NAMALWA (cell line): ENCODE measurements around the gene VDAC2.

Experiments
- DNase-seq: peaks from one replicate; pipeline ENCODE4 v3.0.0-alpha.2; 2015; ENCODE audit warnings: low spot score

VDAC2 gene

DNA sequence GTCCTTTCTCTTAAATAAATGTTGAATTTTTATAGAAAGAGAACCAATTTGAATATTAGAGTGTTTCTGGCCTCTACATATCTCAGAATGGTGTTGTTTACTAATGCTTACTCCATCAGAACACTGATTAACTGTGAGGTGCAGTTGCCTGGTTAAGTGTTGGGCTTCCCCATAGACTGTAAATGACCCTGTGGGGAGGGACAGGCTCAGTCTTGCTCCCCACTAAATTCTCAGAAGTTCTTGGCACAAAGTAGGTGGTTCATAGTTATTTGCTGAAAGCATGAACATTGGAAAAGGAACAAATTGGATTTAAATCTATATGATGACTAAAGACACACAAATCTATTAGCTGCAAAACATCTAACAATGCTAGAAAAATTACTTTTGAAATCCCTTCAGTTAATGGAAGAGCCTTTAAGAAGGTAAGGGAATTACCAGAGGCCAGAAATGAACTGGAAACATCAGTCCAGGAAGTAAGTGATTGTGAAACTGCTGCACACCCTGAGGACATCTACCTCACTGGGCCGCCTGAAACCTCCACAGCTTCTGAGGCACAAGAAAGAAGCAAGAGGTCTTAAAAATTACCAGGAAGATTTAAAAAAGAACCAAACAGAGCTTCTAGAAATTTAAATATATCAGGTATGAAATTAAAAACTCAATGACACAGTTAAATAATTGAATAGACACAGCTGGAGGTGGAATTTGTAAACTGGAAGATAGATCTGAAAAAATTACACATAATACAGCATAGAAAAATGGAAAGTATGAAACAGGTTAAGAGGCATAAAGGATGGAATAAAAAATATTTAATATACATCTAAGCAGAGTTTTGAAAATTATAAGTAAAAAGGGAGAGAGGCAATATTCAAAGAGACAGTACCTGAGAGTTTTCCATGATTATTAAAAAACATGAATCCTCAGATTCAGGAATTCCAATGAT lies 43.0 kb downstream of the VDAC2 start:
- no peak for DNase-seq

DNA sequence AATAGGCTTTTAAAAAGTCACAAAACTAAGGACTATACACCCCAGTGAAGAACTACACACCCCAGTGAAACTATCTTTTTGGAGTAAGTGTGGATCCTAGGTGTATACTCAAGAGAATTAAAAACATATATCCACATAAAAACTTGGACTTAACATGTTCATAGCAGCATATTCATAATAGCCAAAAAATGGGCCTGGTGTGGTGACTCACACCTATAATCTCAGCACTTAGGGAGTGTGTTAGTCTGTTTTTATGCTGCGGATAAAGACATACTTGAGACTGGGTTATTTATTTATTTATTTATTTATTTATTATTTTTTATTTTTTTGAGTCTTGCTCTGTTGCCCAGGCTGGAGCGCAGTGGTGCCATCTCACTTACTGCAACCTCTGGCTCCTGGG lies 44.1 kb downstream of the VDAC2 start:
- DNase-seq: no peak

GRCh38 chr10:75260990-75261389 lies 50.4 kb downstream of the VDAC2 start:
- no peak for DNase-seq

GRCh38 chr10:75261813-75262705 lies 51.5 kb downstream of the VDAC2 start:
- DNase-seq: no peak

- DNase-seq: no peak
These were observed 53.2 kb downstream of the VDAC2 start for GRCh38 chr10:75263806-75264205.

GRCh38 chr10:75265856-75266255 lies 55.3 kb downstream of the VDAC2 start:
- DNase-seq: no peak

GRCh38 chr10:75266945-75267344 lies 56.3 kb downstream of the VDAC2 start:
- no peak for DNase-seq

DNA sequence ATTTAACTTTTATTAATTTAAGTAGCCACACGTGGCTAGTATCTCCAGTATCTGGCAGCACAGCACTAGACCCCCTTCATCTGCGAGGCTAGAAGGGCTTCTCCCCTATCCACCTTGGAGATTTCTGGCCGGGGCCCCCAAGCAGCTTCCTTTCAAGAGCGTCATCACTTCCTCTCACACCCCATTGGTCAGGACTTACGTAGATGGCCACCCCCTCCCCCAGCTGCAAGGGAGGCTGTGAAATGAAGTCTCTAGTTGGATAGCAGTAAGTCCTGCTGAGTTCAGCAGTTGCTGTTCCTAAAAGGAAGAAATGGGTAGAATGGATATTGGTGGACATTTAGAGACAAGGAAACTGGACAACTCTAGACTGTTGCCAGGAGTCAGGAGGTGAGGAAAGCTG lies 59.0 kb downstream of the VDAC2 start:
- DNase-seq: no peak

DNA sequence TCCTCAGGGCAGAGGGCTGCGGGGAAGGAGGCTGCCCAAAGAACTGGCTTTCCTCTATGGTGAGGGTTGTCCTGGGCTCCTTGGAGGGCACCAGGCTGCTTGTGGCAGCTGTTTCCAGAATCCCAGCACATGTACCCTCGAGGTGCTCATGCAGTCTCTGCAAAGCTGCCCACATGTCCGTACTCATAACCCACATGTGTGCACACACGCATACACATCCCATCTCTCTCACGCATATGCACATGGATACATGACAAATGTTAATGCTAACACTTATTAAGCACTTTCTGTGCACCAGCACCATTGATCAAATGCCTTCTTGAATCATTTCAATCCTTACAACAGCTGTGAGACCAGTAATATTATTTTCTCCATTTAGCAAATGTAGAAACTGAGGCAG lies 61.5 kb downstream of the VDAC2 start:
- DNase-seq: no peak

DNA sequence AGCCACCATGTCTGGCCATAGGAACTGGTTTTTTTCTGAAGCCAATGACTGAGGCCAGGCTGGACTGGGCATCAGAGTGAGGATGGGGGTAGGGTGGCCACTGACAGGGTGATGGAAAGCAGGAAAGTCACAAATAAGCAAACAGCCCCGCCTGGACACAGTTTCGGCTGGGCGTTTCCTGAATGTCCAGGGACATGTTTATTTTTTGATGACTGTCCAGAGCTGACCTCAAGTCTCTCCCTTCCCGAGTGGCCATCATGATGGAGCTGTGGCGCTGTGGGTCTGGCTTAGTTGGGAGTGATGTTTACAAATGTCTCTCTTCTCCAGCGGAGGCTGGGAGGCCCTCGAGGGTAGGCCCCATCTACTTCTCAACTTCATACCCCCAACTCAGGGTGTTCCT lies 62.3 kb downstream of the VDAC2 start:
- no peak for DNase-seq

GRCh38 chr10:75276069-75276872 lies 65.7 kb downstream of the VDAC2 start:
- DNase-seq: no peak

- DNase-seq: no peak
These were observed 69.6 kb downstream of the VDAC2 start for GRCh38 chr10:75280236-75280635.
